ENCODE data around the gene TMC3.

DNA sequence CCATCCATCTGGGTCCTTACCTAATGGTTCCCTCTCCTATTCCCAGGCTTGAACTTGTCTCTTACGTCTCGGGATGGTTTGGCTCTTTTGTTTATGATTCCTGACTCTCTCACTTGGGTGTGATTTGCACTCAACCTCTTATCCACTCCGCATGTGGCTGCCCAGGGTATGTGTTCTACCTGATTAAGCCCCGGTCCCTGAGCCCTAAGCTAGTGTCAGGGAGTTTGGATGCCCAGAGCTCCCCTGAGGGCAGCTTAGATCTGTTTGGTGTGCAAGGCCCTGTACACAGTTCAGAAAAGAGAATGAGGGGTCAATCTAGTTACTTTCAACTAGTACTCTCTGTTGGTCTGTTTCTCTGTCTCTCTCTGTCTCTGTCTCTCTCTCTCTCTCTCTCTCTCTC is 34.2 kb downstream of the TMC3 start:
- TF ChIP-seq, protein P1, sequence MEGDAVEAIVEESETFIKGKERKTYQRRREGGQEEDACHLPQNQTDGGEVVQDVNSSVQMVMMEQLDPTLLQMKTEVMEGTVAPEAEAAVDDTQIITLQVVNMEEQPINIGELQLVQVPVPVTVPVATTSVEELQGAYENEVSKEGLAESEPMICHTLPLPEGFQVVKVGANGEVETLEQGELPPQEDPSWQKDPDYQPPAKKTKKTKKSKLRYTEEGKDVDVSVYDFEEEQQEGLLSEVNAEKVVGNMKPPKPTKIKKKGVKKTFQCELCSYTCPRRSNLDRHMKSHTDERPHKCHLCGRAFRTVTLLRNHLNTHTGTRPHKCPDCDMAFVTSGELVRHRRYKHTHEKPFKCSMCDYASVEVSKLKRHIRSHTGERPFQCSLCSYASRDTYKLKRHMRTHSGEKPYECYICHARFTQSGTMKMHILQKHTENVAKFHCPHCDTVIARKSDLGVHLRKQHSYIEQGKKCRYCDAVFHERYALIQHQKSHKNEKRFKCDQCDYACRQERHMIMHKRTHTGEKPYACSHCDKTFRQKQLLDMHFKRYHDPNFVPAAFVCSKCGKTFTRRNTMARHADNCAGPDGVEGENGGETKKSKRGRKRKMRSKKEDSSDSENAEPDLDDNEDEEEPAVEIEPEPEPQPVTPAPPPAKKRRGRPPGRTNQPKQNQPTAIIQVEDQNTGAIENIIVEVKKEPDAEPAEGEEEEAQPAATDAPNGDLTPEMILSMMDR (IDR thresholded peaks at IDR 0.05), result no peak
- no peak for TF ChIP-seq EZH2 (IDR thresholded peaks at IDR 0.05)
- no peak for TF ChIP-seq EZH2phosphoT487 (IDR thresholded peaks at IDR 0.05)

Measured in neural progenitor cell (in vitro differentiated cells).